Measurements from ENCODE around the gene FXYD7.

- TF ChIP-seq, protein P1, sequence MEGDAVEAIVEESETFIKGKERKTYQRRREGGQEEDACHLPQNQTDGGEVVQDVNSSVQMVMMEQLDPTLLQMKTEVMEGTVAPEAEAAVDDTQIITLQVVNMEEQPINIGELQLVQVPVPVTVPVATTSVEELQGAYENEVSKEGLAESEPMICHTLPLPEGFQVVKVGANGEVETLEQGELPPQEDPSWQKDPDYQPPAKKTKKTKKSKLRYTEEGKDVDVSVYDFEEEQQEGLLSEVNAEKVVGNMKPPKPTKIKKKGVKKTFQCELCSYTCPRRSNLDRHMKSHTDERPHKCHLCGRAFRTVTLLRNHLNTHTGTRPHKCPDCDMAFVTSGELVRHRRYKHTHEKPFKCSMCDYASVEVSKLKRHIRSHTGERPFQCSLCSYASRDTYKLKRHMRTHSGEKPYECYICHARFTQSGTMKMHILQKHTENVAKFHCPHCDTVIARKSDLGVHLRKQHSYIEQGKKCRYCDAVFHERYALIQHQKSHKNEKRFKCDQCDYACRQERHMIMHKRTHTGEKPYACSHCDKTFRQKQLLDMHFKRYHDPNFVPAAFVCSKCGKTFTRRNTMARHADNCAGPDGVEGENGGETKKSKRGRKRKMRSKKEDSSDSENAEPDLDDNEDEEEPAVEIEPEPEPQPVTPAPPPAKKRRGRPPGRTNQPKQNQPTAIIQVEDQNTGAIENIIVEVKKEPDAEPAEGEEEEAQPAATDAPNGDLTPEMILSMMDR (optimal IDR thresholded peaks at IDR 0.05 in 1 of 3, IDR thresholded peaks at IDR 0.05 in 1 of 3, conservative IDR thresholded peaks at IDR 0.05 in 1 of 3; ENCODE audit: extremely low read depth in 1 of 3, insufficient read depth in 2 of 3, low read length in 3 of 3) = no peak
- TF ChIP-seq EZH2 (IDR thresholded peaks at IDR 0.05; ENCODE audit: low read length) = no peak
Observed at GRCh38 chr19:35136231-35136630, 6.8 kb upstream of the FXYD7 start.
